ENCODE measurements around the gene EPHA5. TPM values are rescaled to one million over a fixed set of nuclear protein-coding genes. Genes with fewer than 3 reads are reported as not detected.

Gene EPHA5
- total RNA-seq, 4 donors from 2014 or later, result 2.9 to 5.0 (median 4.4) TPM

GRCh38 chr4:65287071-65287470 is 383.2 kb downstream of the EPHA5 start:
- H3K4me3 ChIP-seq, result no peak overlapping the region
- H3K36me3 ChIP-seq, result no peaks in the 10 kb centered on the region
- WGBS, 2 donors, result 49 to 80% methylated on average over 3 of the region's 3 CpGs
- H3K27ac ChIP-seq, result no peak overlapping the region
- no peaks in the 10 kb centered on the region for H3K27me3 ChIP-seq
- H3K9me3 ChIP-seq, result peaks cover 0 to 15% (median 0%) of the 10 kb centered on the region in 4 donors
- TF ChIP-seq POLR2A (IDR thresholded peaks at IDR 0.05) (no peak), EP300 (IDR thresholded peaks at IDR 0.05) (no peak)
- TF ChIP-seq, protein P1, sequence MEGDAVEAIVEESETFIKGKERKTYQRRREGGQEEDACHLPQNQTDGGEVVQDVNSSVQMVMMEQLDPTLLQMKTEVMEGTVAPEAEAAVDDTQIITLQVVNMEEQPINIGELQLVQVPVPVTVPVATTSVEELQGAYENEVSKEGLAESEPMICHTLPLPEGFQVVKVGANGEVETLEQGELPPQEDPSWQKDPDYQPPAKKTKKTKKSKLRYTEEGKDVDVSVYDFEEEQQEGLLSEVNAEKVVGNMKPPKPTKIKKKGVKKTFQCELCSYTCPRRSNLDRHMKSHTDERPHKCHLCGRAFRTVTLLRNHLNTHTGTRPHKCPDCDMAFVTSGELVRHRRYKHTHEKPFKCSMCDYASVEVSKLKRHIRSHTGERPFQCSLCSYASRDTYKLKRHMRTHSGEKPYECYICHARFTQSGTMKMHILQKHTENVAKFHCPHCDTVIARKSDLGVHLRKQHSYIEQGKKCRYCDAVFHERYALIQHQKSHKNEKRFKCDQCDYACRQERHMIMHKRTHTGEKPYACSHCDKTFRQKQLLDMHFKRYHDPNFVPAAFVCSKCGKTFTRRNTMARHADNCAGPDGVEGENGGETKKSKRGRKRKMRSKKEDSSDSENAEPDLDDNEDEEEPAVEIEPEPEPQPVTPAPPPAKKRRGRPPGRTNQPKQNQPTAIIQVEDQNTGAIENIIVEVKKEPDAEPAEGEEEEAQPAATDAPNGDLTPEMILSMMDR (IDR thresholded peaks at IDR 0.05), result no peak
- DNase-seq (ENCODE audit: low spot score in 2 of 2), result no peak
- no peaks in the 10 kb centered on the region for H3K4me1 ChIP-seq

Data from tibial nerve (tissue), 4 donors.